GM15510 (cell line): ENCODE measurements around the gene OR1N1.

Source experiments
- POLR2A ChIP-seq: IDR thresholded peaks from 3 replicates; pipeline ENCODE4 v1.6.1; 2011; ENCODE audit warnings: borderline replicate concordance; ENCODE audit not compliant: insufficient read length; ENCODE audit errors: extremely low read depth

OR1N1 gene, protein sequence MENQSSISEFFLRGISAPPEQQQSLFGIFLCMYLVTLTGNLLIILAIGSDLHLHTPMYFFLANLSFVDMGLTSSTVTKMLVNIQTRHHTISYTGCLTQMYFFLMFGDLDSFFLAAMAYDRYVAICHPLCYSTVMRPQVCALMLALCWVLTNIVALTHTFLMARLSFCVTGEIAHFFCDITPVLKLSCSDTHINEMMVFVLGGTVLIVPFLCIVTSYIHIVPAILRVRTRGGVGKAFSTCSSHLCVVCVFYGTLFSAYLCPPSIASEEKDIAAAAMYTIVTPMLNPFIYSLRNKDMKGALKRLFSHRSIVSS

DNA sequence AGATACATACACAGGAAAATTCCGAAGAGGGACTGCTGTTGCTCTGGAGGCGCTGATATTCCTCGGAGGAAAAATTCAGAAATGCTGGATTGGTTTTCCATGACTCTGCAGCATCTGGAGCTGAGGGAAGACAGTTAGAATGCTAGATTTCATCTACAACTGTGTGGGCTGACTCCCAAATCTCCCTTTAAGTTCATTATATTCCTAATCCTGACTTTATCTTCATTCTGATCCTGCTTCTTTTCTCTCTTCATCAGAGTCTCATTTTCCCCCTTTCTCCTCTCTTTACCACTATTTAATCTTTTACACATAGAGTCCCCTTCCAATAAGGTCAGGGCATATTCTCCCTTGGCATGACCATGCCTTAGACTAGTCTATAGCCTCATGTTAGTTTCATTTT lies at the start of gene OR1N1:
OR1N1 (minus strand) TSS at position 101 of the 400 bp plus-strand sequence; CDS start at position 101, 0 bp downstream.
- TF ChIP-seq POLR2A: no peak

DNA sequence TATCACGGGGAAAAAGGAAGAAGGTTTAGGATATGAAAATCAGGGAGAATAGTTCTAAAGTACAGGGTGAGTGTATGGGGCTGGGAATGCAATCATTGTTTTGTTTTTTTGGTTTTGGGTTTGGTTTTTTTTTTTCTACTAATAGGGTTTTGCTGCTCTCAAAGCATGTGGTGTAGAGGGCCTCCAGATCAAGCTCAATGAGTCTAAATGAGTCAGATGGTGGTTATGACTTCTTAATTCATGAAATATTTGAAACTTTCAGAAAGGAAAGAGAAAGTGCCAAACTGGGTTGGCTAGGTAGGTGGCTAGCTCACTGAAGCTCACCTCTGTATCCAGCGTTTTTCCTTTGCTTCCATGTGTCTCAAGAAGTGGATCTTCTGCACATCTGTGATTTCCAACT lies 45.4 kb upstream of the OR1N1 start:
- no peak for TF ChIP-seq POLR2A

DNA sequence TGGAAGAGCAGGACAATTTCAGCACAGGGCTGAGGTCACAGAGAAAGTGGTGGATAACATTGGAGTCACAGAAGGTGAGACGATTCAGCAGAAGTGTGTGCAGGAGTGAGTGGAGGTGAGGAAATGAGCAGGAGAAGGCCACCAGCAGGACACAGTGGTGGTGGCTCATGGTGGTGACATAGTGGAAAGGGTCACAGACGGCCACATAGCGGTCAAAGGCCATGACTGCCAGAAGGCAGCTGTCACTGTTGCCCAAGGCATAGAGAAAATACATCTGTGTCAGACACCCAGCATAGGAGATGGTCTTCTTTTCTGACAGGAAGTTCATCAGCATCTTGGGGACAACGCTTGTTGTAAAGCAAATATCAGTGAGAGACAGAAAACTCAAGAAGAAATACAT lies 40.8 kb upstream of the OR1N1 start:
- no peak for TF ChIP-seq POLR2A

DNA sequence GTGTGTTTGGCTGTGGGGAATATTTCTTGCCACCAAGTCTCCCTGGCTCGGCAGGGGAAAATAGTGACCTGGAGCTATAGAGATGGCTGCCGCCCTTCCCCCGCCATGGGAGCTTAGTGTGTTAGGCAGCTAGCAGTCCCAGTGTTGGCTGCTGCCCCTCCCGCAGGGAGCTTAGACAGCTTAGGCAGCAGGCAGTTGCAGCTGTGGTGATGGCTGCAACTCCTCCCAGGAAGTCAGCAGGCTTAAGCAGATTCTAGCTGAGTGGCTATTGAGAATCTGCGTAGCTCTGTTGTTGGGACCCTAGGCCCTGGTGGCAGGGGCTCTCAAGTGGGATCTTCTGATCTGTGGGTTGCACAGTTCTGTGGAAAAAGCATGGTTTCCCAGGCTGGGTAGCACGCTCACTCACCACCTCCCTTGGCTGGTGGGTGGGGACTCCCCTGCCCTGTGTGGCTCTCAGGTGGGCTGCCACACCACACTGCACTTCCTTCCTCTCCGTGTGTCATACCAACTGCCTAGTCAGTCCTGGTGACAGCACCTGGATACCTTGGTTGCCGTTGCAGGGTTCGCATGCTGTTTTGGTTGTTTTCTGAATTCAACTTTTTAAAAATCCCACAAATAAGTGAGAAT lies 35.2 kb upstream of the OR1N1 start:
- no peak for TF ChIP-seq POLR2A

DNA sequence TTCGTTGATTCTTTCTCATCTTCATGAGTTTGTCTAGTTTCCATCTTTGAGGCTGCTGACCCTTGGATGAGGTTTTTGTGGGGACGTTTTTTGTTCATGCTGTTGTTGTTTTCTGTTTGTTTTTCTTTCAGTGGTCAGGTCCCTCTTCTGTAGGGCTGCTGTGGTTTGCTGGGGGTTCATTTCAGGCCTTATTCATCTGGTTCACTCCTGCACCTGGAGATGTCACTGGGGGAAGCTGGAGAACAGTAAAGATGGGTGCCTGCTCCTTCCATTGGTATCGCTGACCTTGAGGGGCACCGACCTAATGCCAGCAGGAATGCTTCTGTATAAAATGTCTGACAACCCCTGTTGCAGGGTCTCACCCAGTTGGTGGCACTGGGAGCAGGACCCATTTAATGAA lies 34.4 kb upstream of the OR1N1 start:
- TF ChIP-seq POLR2A: no peak

DNA sequence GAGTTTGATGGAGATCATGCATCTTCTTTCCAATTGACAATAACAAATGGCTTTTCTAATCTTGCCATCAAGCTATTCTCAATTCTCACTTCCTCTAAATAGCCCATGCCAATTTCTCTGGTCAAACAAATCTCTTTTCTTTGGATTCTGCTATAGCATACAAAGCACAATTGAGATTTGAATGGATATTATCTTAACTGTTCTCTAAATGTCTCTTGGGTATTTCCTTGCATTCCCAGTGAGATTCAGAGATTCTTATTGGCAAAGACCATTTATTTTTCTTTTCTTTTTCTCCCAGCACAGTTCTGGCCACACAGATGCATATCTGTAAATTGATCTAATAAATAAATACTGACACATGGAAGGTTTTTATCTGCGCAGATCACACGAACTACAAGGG lies 25.7 kb upstream of the OR1N1 start, which contains the start of gene OR1N2:
OR1N2 (plus strand) TSS at position 301 of the 400 bp plus-strand sequence. CDS start 100 bp downstream, outside the sequence.
- no peak for TF ChIP-seq POLR2A

DNA sequence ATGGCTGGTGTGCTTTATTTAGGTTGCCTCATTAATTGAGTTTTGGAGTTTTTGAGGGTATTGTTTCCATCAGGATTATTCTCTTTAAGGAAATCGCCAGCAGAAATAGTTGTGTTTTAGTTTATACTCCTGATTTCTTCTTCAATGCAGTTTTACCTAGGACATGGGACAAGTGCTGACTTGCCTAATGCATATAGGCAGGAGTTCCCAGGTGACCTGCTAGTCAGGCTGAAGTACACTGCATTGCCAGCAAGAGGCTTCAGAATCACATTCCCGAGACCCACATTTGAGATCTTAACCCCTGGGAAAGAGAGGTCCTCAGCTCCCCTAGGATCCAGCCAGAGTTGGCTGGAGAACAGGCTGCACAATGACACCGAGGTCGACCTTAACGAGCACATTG lies 24.3 kb upstream of the OR1N1 start:
- no peak for TF ChIP-seq POLR2A

DNA sequence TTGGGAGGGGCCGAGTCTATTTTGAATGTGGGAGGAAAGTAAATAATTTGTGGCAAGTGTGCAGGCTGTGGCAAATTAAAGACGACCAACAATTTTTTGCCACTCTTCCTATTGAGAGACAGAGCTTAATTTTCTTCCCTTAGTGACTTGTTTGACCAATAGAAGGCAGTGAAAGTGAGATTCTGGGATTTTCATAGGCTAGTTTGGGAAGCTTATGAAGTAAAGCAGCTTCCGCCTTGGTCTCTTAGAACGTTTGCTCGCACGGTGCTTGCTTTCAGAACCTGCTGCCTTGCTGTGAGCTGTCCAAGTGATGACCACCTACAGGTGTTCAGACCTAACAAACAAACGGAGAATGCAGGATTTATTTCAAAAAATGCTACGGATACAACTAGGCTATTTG lies 19.1 kb upstream of the OR1N1 start:
- no peak for TF ChIP-seq POLR2A

DNA sequence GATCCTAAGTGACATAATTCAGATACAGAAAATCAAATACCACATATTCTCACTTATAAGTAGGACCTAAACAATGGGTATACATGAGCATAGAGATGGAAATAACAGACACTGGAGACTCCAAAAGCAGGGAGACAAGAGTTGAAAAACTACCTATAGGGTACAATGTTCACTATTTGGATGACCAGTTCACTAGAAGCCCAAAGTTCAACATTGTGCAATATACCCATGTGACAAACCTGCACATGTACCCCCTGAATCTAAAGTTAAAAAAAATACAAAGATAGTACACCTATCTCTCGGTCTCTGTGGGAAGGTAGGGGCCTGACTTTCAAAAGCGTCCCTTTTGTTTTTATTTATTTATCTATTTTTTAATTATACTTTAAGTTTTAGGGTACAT lies 11.7 kb upstream of the OR1N1 start:
- TF ChIP-seq POLR2A: no peak

DNA sequence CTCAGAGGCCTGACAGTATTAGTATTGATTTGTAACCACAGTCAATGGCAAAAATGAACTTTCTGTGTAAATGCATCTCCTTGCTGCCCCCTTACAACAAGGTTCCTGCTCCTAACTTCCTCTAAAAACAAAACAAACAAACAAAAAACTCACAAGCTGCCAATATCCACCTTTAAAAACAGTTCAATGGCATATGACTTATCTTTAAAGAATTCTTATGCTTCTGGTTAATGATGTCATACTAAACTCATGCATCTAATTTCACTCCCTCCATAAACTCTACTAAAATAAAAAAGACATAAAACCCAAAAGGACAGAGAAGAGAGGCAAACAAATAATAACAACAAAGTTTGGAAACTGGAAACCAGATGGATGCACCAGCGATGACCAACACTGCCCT lies 9.0 kb upstream of the OR1N1 start:
- TF ChIP-seq POLR2A: no peak

DNA sequence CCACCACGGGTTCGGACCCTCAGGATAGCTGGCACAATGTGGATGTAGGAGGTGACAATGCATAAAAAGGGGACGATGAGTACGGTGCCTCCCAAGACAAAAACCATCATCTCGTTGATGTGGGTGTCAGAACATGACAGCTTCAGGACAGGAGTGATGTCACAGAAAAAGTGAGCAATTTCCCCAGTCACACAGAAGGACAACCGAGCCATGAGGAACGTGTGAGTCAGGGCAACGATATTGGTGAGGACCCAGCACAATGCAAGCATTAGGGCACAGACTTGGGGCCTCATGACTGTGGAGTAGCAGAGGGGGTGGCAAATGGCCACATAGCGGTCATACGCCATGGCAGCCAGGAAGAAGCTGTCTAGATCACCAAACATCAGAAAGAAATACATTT lies 491 bp downstream of the OR1N1 start:
- TF ChIP-seq POLR2A: no peak

DNA sequence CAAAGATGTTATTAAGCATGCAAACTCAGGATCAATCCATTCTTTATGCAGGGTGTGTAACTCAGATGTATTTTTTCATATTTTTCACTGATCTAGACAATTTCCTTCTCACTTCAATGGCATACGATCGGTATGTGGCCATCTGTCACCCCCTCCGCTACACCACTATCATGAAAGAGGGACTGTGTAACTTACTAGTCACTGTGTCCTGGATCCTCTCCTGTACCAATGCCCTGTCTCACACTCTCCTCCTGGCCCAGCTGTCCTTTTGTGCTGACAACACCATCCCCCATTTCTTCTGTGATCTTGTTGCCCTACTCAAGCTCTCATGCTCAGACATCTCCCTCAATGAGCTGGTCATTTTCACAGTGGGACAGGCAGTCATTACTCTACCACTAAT lies 7.7 kb downstream of the OR1N1 start:
- TF ChIP-seq POLR2A: no peak

DNA sequence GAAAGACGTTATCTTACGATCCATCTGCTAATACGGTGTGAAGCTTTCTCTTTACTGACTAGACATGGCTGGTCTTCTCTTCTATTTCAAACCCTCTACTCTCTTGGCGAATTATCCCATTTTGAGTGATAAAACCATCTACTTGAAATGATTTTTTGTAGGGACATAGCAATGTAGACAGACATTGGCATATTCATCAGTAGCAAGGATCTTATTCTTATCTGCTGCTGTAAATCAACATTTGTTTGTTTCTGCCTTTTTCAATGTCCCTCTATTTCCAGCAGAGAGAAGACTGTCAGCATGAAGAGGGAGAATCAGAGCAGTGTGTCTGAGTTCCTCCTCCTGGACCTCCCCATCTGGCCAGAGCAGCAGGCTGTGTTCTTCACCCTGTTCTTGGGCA lies 8.3 kb downstream of the OR1N1 start, which contains the start of gene OR1J4:
OR1J4 (plus strand) TSS at position 301 of the 400 bp plus-strand sequence; CDS start at position 301, 0 bp downstream.
- no peak for TF ChIP-seq POLR2A

DNA sequence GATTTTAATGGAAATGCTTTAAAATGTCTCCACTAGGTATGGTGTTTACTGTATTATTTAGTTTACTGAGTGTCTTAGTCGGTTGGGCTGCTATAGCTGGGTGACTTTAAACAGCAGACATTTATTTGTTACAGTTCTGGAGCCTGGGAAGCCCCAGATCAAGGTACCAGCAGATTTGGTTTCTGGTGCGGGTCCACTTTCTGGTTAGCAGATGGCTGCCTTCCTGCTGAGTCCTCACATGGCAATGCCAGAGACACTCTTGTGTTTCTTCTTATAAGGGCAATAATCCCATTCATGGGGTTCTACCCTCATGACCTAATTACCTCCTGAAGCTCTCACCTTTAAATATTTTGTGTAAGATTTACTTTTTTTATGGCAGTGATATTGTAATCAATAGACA lies 8.9 kb downstream of the OR1N1 start:
- no peak for TF ChIP-seq POLR2A

DNA sequence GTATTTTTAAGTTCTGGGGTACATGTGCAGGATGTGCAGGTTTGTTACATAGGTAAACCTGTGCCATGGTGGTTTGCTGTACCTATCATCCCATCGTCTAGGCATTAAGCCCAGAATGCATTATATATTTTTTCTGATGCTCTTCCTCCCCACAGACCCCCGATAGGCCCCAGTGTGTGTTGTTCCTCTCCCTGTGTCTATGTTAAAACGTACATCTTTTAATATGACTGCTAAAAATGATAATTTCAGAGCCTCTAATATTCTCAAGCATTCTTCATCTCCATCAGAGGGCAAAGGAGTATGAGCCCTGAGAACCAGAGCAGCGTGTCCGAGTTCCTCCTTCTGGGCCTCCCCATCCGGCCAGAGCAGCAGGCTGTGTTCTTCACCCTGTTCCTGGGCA lies 16.6 kb downstream of the OR1N1 start, which contains the start of gene OR1J2:
OR1J2 (plus strand) TSS at position 301 of the 400 bp plus-strand sequence; CDS start at position 301, 0 bp downstream.
- no peak for TF ChIP-seq POLR2A

DNA sequence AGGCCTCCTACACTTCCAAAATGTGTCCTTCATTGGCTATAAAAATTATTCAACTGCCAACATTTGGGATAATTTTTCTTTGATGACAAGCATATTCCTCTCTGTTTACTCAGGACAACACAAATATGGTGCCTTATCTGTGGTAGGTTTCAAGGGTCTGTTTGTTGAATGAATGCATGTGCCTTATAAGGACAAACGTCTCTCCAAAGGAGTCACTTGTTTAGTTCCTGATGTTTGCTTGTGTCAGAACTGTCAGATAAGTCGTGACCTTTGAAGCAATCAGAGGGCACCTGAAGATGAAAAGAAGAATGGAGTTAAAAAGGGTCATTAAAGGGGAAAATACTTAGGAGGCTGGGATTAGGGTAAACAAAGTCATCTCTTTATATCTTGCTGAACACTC lies 20.1 kb downstream of the OR1N1 start:
- no peak for TF ChIP-seq POLR2A
